Neural cell (in vitro differentiated cells): Measurements from ENCODE around the gene SLC6A18.

Experiments
- CTCF ChIP-seq: fragments of 450-650 bp; IDR thresholded peaks from 2 replicates; pipeline ENCODE4 v1.5.1; 2014; ENCODE audit warnings: antibody characterized with exemption, mild to moderate bottlenecking, moderate library complexity; ENCODE audit not compliant: poor library complexity, severe bottlenecking
- EP300 ChIP-seq: fragments of 450-650 bp; conservative IDR thresholded peaks from 2 replicates; pipeline ENCODE4 v1.6.1; 2014; ENCODE audit warnings: antibody characterized with exemption, mild to moderate bottlenecking, moderate library complexity; ENCODE audit not compliant: poor library complexity, severe bottlenecking
- MXI1 ChIP-seq: fragments of 450-650 bp; conservative IDR thresholded peaks from 2 replicates; pipeline ENCODE4 v1.6.1; 2014; ENCODE audit warnings: antibody characterized with exemption, mild to moderate bottlenecking; ENCODE audit not compliant: poor library complexity, severe bottlenecking
- POLR2AphosphoS5 ChIP-seq: IDR thresholded peaks from 2 replicates; pipeline ENCODE4 v1.6.1; 2012
- RAD21 ChIP-seq: fragments of 450-650 bp; conservative IDR thresholded peaks from 2 replicates; pipeline ENCODE4 v1.6.1; 2014; ENCODE audit warnings: antibody characterized with exemption, mild to moderate bottlenecking, moderate library complexity
- REST ChIP-seq: IDR thresholded peaks from 2 replicates; pipeline ENCODE4 v1.6.1; 2012; ENCODE audit warnings: borderline replicate concordance
- SMC3 ChIP-seq: fragments of 450-650 bp; conservative IDR thresholded peaks from 2 replicates; pipeline ENCODE4 v1.6.1; 2014; ENCODE audit warnings: antibody characterized with exemption, mild to moderate bottlenecking, moderate library complexity; ENCODE audit not compliant: poor library complexity
- TAF1 ChIP-seq: IDR thresholded peaks from 2 replicates; pipeline ENCODE4 v1.6.1; 2012; ENCODE audit warnings: low read depth

- TF ChIP-seq CTCF (no peak), EP300 (no peak), TAF1 (no peak), SMC3 (no peak), REST (no peak), POLR2AphosphoS5 (no peak), MXI1 (no peak), RAD21 (no peak)
Measured at GRCh38 chr5:1218351-1219080, 6.7 kb upstream of the SLC6A18 start.
